SIG-M5 treated with dmso at 0.1 percent for 504 hours (cell line): ENCODE results near the gene CABLES1.

Experiments
- DNase-seq: peaks from one replicate; lab custom pipeline; 2025; ENCODE audit not compliant: unreplicated experiment; lab: John Stamatoyannopoulos, UW

The CABLES1 gene

DNA sequence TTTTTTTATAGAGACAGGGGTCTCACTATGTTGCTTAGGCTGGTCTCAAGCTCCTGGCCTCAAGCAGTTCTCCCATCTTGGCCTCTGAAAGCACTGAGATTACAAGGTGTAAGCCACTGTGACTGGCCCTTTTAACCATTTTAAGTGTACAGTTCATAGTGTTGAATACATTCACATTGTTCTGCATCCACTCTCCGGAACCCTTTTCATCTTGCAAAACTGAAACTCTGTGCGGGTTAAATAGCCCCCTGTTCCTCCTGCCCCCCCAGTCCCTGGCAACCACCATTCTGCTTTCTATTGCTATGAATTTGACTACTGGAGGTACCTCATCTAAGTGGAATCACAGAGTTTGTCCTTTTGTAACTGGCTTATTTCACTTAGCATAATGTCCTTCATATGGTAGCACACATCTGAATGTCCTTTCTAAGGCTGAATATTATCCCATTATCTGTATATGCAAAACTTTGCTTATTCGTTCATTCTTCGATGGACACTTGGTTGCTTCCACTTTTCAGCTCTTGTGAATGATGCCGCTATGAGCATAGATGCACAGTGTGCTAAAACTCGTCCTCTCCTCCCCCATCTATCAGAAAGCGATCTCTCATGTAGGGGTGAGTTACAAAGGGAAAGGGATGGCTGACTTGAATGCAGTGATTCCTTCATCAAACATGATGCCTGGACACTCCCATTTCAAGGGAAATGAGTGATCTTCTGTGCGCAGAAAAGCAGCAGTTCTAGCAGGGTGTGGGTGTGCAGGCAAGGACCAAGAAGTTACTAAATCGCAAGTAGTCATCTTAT is 30.2 kb downstream of the CABLES1 start:
- DNase-seq = no peak

GRCh38 chr18:23166891-23167541 is 31.7 kb downstream of the CABLES1 start:
- no peak for DNase-seq

GRCh38 chr18:23169673-23170044 is 34.4 kb downstream of the CABLES1 start:
- no peak for DNase-seq

- DNase-seq = no peak
Measured at GRCh38 chr18:23170137-23170536, 34.9 kb downstream of the CABLES1 start.

DNA sequence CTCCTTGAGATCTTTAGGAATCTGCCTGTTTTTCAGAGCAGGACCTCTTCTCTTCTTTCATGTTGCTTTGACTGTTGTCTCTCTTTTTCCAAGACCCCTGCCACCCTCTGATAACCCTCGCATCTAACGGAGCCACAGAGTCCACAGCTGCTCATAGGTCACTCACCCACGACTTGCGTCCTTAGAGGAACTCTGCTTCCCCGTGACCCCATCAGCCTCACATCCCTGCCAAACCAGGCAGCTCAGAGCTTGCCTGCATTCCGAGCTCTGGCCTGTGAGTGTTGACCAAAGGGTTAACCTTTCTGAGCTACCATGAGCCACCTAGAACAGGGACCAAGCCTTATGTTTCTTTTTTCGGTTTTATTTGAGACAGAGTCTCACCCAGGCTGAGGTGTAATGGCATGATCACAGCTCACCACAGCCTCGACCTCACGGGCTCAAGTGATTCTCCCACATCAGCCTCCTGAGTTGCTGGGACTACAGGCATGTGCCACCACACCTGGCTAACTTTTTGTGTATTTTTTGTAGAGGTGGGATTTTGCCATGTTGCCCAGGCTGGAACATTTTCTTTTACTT is 36.4 kb downstream of the CABLES1 start:
- DNase-seq = no peak

DNA sequence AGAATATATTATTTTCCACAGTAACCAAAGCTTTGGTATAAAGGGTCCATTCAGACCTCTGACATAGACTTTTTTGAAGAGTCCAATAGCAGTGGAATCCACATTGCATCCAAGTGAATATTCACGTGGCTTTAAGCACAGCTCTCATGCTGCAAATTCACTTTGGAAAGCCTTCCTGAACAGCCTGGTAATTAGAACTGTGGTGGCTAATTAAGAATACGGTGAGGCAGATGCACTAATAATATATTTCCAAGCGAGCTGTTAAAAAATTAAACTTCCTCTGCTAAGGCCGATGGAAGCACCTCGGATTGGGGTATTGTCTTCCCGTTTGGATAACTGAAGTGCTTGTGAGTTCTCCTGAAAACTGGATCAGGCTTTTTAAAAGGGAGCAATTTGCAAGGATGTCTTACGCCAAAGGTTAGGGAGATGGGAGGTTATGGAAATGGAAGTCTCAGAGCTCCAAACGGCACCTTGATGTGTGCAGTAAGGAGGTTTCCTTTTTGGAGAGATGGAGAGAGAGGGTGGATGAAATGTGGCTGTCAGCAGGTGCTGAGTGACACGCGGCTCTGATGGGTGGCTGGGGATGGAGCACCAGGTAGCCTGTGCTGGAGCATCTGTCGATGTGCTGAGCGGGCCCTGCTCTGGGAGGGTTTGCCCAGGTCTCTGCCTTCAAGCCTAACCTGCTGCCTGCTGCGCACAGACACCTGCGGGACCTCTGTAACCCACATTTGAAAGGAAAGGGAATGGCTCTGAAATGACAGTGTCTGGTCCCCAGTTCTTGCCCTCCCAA is 37.5 kb downstream of the CABLES1 start:
- DNase-seq = no peak

DNA sequence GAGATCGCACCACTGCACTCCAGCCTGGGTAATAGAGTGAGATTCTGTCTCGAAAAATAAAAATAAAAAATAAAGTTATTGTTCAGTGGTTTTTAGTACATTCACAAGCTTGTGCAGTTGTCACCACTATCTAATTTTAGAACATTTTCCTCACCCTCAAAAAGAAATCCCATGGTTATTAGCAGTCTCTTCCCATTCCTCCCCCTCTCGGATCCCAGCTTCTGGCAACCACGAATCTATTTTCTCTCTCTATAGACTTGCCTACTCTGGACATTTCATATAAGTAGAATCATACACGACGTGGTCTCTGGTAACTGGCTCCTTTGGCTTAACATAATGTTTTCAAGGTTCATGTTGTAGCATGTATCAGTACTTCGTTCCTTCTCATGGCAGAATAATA is 38.6 kb downstream of the CABLES1 start:
- DNase-seq = no peak

- DNase-seq = no peak
Measured at GRCh38 chr18:23176701-23177432, 41.6 kb downstream of the CABLES1 start.

GRCh38 chr18:23177433-23178072 is 42.3 kb downstream of the CABLES1 start:
- no peak for DNase-seq

GRCh38 chr18:23178201-23178600 is 42.9 kb downstream of the CABLES1 start:
- DNase-seq = no peak

DNA sequence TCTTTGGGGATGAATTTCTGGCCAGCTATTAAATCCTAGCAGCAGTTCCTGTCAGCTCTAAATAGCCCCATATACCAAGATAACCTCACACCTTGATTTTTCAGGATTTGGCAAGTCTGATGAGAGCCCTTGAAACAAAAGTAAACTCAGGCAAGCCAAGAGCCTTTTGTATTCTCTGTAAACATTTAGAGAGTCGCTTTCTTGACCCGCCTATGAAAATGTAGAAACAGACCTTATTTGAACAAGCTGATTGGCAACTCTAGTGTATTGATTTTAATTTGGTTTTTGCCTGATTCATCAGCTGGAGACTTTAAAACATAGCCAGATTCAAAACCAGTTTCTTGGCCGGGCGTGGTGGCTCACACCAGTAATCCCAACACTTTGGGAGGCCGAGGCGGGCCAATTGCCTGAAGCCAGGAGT is 43.4 kb downstream of the CABLES1 start:
- no peak for DNase-seq

DNA sequence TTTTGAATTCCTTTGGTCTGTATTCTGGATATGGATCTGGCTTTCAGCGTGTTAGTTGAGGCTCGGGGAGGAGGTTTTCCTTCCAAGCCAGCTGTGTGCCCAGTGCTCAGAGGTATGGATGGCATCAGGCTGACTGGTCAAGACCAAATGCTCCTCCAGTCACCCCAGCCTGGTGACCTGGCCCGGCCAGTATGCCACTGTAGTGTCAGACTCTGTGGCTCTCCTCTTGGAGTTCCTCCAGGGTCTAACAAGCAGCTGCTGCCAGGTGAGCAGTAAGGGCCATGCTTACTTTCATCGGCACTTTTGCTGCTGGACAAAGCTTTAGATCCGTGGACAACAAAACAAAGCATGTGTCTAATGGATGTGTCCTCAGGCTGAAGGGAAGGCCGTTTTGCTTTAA is 44.1 kb downstream of the CABLES1 start:
- no peak for DNase-seq

DNA sequence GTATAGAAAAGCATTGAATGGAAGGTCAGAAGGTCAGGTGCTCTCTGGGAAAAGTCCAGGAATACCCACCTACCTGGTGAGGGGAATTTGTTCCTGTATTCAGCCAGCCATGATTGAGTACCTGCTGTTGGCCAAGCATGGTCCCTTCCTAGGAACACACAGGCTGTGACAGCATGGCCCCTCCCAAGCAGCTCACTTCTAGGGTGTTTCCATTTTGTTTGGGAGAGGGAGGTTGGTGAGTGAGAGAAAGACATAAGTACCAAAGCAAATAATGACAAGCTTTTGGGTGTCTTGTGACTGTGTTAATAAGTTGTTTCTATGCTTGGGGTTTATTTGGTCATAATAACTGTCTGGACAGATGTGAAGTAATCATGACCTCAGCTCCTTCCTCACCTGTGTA is 46.3 kb downstream of the CABLES1 start:
- no peak for DNase-seq

- no peak for DNase-seq
Measured at GRCh38 chr18:23182606-23183005, 47.3 kb downstream of the CABLES1 start.

- no peak for DNase-seq
Measured at GRCh38 chr18:23183411-23184150, 48.3 kb downstream of the CABLES1 start.

- DNase-seq = no peak
Measured at GRCh38 chr18:23186781-23187180, 51.5 kb downstream of the CABLES1 start.

GRCh38 chr18:23188068-23188760 is 52.9 kb downstream of the CABLES1 start:
- no peak for DNase-seq

DNA sequence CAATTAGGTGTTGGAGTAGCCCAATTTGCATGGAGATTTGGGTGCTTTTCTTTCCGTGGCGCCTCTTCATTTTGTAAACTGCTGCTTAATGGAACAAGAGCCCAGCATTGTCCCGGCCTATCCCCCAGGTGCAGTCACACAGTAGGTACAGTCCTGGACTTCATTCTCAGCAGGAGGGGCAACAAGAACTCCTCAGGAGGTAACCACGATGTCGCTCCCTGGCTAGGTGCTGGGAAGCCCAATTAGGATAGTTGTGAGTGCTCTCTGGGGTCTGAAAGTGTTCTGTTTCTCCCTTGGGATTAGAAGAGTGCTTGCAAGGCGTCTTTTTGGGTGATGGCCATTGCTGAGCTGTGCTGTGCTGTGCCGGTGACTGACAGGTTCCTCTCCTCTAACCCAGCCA is 53.8 kb downstream of the CABLES1 start:
- no peak for DNase-seq
